Right atrium auricular region (tissue), 2 donors: ENCODE data around the gene RAD51B. TPM values are rescaled to one million over a fixed set of nuclear protein-coding genes. Genes with fewer than 3 reads are reported as not detected.

Source experiments
- DNase-seq: peaks from one replicate; pipeline ENCODE4 v3.0.0-alpha.2; 2019; ENCODE audit warnings: low spot score
- H3K27ac ChIP-seq, 2 donors: fragments of 200-600 bp; sonication (generic); 1 replicate in 1 of 2; 2 replicates in 1 of 2; pipeline ENCODE4 v1.5.1; 2016 to 2019
- H3K27me3 ChIP-seq, 2 donors: fragments of 200-600 bp; sonication (generic); one replicate each; pipeline versions ENCODE4 v1.5.1 to v1.6.0; 2017 to 2019
- H3K36me3 ChIP-seq: fragments of 200-600 bp; sonication (generic); one replicate; pipeline ENCODE4 v1.5.1; 2016
- H3K4me1 ChIP-seq, 2 donors: fragments of 200-600 bp; sonication (generic); one replicate each; pipeline versions ENCODE4 v1.5.1 to v1.6.0; 2017 to 2019
- H3K4me3 ChIP-seq, 2 donors: fragments of 200-600 bp; sonication (generic); 1 replicate in 1 of 2; 2 replicates in 1 of 2; pipeline ENCODE4 v1.5.1; 2017 to 2019; ENCODE audit warnings: mild to moderate bottlenecking in 1 of 2, moderate library complexity in 1 of 2
- H3K9me3 ChIP-seq, 2 donors: fragments of 200-600 bp; sonication (generic); one replicate each; pipeline ENCODE4 v1.5.1; 2019
- CTCF ChIP-seq, 2 donors: fragments of 200-600 bp; sonication (generic); IDR thresholded peaks; one replicate each; pipeline ENCODE4 v1.5.1; 2019; ENCODE audit warnings: antibody characterized with exemption in 2 of 2
- total RNA-seq, 2 donors: library from RNA; depleted of rRNA; stranded (reverse); fragments of >200 nt; gene quantifications; one replicate each; pipeline ENCODE4 v1.1.0, GENCODE V29; 2016

RAD51B gene
- total RNA-seq, 2 donors from 2014 or later, result 1.2 to 1.5 TPM

- H3K27me3 ChIP-seq, result no peaks in the 10 kb centered on the region
- no peaks in the 10 kb centered on the region for H3K36me3 ChIP-seq
- no peak for TF ChIP-seq CTCF (IDR thresholded peaks at IDR 0.05)
- peaks cover 0 to 12% of the 10 kb centered on the region in 2 donors for H3K9me3 ChIP-seq
- DNase-seq, result no peak
- H3K4me3 ChIP-seq, result no peak overlapping the region
- peak overlapping the region; percentile 75 to 77 for H3K27ac ChIP-seq
- peaks cover 0 to 48% of the 10 kb centered on the region in 2 donors for H3K4me1 ChIP-seq
Observed at GRCh38 chr14:68145036-68145435, 325.5 kb downstream of the RAD51B start.

DNA sequence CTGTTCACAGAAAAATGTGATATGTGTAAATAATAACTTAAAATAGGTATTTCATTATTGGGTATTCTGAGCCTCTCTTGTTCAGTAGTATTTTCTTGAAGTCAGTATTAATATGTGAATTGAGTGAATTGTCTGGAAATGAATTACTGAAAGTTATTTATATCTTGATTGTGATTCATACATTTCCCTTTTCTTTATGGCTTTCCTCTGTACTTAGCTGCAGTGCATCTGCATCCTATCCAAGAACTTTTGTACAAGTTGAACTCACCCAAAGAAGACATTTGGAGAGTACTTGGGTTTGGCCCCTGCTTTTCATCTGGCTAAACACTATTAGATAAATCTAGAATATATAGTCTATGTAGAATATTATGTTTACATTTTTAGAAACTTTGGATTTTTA is 326.0 kb downstream of the RAD51B start:
- H3K27ac ChIP-seq, result peak overlapping the region; percentile 75 to 77
- H3K4me1 ChIP-seq, result peaks cover 0 to 43% of the 10 kb centered on the region in 2 donors

GRCh38 chr14:68146818-68147217 is 327.2 kb downstream of the RAD51B start:
- Histone ChIP-seq H3K9me3 (peaks cover 0 to 12% of the 10 kb centered on the region in 2 donors), H3K27me3 (no peaks in the 10 kb centered on the region), H3K4me3 (no peak overlapping the region), H3K4me1 (peaks cover 0 to 30% of the 10 kb centered on the region in 2 donors), H3K27ac (peak overlapping the region in 1 of 2 donors; percentile 6), H3K36me3 (no peaks in the 10 kb centered on the region)
- TF ChIP-seq CTCF (IDR thresholded peaks at IDR 0.05), result no peak
- DNase-seq, result no peak

More for the DNA sequence above, 326.0 kb downstream of the RAD51B start:
- Histone ChIP-seq H3K36me3 (no peaks in the 10 kb centered on the region), H3K27me3 (no peaks in the 10 kb centered on the region), H3K9me3 (peaks cover 0 to 12% of the 10 kb centered on the region in 2 donors), H3K4me3 (no peak overlapping the region)
- no peak for TF ChIP-seq CTCF (IDR thresholded peaks at IDR 0.05)
- DNase-seq, result no peak

GRCh38 chr14:68147303-68147702 is 327.7 kb downstream of the RAD51B start:
- H3K4me3 ChIP-seq, result no peak overlapping the region
- H3K36me3 ChIP-seq, result no peaks in the 10 kb centered on the region
- TF ChIP-seq CTCF (IDR thresholded peaks at IDR 0.05), result no peak
- no peak overlapping the region for H3K27ac ChIP-seq
- no peak for DNase-seq
- peaks cover 0 to 12% of the 10 kb centered on the region in 2 donors for H3K9me3 ChIP-seq
- no peaks in the 10 kb centered on the region for H3K27me3 ChIP-seq
- peaks cover 0 to 27% of the 10 kb centered on the region in 2 donors for H3K4me1 ChIP-seq

GRCh38 chr14:68148276-68148675 is 328.7 kb downstream of the RAD51B start:
- no peaks in the 10 kb centered on the region for H3K36me3 ChIP-seq
- H3K4me1 ChIP-seq, result peaks cover 0 to 20% of the 10 kb centered on the region in 2 donors
- H3K27ac ChIP-seq, result no peak overlapping the region
- no peak for DNase-seq
- peaks cover 0 to 12% of the 10 kb centered on the region in 2 donors for H3K9me3 ChIP-seq
- no peaks in the 10 kb centered on the region for H3K27me3 ChIP-seq
- TF ChIP-seq CTCF (IDR thresholded peaks at IDR 0.05), result no peak
- H3K4me3 ChIP-seq, result no peak overlapping the region

DNA sequence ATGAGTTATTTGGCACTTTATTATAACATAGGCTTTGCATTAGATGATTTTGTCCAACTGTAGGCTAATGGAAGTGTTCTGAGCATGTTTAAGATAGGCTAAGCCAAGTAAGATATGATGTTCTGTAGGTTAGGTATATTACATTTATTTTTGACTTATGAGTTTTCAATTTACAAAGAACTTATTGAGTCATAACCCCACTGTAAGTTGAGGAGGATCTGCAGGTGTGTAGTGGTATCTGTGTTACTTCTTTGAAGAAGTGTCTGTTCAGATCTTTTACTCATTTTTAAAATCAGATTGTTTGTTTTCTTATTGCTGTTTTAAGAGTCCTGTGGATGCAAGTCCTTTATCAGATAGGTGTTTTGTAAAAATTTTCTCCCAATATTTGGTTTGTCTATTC is 329.2 kb downstream of the RAD51B start:
- peaks cover 0 to 12% of the 10 kb centered on the region in 2 donors for H3K9me3 ChIP-seq
- no peak overlapping the region for H3K4me3 ChIP-seq
- H3K27me3 ChIP-seq, result no peaks in the 10 kb centered on the region
- H3K27ac ChIP-seq, result no peak overlapping the region
- DNase-seq, result no peak
- no peak for TF ChIP-seq CTCF (IDR thresholded peaks at IDR 0.05)
- no peaks in the 10 kb centered on the region for H3K36me3 ChIP-seq
- peaks cover 0 to 15% of the 10 kb centered on the region in 2 donors for H3K4me1 ChIP-seq
